ENCODE measurements around the gene CCND1.

CCND1 gene

DNA sequence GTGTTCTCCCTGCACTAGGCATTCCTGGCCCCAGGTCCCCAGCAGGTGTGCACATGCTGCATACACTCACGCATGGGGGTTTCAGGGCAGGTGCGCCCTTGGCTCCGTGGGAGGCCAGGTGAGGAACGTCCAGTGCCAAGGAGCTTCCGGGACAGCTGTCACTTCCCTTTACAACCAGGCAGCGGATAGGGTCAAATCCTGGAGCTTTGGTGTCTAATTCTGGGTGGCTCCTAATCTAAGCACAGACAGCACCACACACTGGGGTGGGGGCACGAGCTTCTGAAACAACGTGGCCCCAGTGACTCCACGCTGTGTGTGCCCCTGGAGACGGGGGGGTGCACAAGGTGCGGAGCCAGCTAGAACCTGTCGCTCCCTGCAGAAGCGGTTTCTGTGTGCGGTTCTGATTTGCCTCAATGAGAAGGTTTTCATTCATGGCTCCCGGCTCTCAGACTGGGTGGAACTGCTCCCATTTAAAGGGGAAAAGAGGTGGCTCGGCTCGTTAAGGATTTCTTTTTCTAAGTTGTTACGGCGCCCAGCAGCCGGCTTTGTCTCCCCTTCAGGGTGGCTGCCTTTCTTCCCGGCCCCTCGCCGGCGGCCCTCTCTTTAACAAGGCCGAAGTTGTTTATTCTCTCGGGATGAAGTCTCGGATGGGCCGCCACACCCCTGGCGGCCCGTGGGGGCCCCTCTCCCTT lies 5.0 kb downstream of the CCND1 start:
- TF ChIP-seq, protein P1, sequence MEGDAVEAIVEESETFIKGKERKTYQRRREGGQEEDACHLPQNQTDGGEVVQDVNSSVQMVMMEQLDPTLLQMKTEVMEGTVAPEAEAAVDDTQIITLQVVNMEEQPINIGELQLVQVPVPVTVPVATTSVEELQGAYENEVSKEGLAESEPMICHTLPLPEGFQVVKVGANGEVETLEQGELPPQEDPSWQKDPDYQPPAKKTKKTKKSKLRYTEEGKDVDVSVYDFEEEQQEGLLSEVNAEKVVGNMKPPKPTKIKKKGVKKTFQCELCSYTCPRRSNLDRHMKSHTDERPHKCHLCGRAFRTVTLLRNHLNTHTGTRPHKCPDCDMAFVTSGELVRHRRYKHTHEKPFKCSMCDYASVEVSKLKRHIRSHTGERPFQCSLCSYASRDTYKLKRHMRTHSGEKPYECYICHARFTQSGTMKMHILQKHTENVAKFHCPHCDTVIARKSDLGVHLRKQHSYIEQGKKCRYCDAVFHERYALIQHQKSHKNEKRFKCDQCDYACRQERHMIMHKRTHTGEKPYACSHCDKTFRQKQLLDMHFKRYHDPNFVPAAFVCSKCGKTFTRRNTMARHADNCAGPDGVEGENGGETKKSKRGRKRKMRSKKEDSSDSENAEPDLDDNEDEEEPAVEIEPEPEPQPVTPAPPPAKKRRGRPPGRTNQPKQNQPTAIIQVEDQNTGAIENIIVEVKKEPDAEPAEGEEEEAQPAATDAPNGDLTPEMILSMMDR (IDR thresholded peaks at IDR 0.05; ENCODE audit: low read depth, low read length, missing control alignments) = no peak
- no peak for DNase-seq (ENCODE audit: low read depth)

DNA sequence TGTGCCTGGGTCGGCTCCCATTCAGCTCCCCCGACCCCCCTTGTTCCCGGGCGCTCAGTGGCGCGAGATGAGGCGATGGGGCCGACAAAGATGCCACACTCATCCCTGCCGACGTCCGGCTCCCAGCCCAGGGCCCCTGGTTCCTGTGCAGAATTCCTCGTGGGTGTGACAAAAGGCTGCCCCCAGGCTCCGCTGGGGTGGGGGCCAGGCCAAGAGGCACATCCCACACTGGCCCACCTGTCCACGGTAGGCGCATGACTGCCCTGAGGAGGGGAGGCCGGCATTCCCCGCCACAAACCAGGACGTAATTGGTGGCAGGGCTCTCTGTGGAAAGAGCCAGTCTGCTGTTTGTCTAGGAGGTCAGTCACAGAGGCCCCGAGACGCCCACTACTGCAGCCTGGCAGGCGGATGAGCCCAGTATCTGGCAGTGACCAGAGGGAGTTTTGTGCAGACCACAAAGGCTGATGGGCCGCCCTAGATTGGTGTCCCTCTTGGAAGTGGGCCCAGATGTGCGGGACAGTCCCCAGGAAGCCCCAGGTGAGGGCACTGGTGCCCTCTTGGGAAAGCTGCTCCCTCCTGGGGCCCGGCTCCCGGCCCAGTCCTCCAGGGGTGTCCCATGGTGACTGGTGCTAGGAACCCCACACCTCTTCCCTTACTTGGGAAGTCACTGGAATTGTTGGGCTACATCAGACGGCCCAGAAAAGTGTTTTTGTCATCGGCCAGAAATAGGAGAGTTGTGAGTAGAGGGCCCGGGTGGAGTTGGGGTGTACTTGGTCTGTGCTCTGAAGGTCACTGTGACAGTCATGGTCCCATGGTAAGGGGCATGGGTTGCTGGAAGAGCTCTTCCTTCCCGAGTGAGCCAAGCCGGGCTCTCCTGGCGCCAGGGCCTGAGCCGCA lies 5.8 kb downstream of the CCND1 start:
- TF ChIP-seq, protein P1 (IDR thresholded peaks at IDR 0.05; ENCODE audit: low read depth, low read length, missing control alignments) = no peak
- no peak overlapping the region for H3K4me3 ChIP-seq (ENCODE audit: low read depth, low read length)
- no peak for DNase-seq (ENCODE audit: low read depth)

More for the DNA sequence above, 5.0 kb downstream of the CCND1 start:
- H3K4me3 ChIP-seq (ENCODE audit: low read depth, low read length) = no peak overlapping the region

DNA sequence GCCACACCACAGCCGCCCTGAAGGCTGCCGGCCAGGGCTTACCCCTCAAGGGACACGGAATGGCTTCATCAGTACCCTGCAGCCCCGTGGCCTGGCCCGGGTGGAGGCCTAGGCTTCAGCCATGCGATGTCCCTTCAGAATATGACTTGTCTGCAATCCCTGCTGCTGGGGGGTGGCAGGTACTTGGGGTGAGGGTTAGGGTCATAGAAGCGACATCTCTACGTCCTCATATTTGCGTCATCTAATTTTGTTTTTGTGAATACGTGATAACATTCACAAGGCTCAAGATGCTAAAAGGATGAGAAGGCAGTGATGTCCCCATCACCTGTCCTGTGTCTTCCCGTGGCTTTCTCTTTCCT lies 6.4 kb downstream of the CCND1 start:
- H3K4me3 ChIP-seq (ENCODE audit: low read depth, low read length) = no peak overlapping the region
- DNase-seq (ENCODE audit: low read depth) = no peak
- TF ChIP-seq, protein P1 (IDR thresholded peaks at IDR 0.05; ENCODE audit: low read depth, low read length, missing control alignments) = no peak

DNA sequence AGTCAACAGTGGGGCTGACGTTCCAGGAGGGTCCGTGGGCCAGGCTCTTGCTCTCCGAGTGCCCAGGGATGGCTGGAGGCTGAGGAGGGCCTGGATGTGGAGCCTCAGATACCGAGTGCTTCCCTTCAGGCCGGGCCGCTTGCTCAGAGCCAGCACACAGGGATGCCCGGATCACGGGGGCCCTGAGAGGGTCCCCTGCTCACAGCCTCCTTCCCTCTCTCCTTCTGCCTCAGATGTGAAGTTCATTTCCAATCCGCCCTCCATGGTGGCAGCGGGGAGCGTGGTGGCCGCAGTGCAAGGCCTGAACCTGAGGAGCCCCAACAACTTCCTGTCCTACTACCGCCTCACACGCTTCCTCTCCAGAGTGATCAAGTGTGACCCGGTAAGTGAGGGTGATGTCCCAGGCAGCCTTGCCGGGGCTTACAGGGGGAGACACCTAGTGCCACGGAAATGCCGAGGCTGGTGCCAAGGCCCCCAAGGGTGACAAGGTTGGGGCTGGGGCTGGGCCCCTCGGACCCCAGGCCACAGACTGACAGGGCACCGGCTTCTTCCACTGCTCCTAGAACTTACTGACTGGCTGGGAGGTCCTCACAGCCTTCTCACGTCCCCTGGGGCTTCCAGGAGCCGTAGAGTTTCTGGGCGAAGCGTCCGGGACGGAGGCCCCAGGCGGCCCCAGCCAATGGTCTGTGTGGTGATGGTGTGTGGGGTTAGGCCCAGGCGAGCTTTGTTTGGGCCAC lies 7.0 kb downstream of the CCND1 start:
- no peak for DNase-seq (ENCODE audit: low read depth)
- H3K4me3 ChIP-seq (ENCODE audit: low read depth, low read length) = no peak overlapping the region
- TF ChIP-seq, protein P1 (IDR thresholded peaks at IDR 0.05; ENCODE audit: low read depth, low read length, missing control alignments) = no peak

DNA sequence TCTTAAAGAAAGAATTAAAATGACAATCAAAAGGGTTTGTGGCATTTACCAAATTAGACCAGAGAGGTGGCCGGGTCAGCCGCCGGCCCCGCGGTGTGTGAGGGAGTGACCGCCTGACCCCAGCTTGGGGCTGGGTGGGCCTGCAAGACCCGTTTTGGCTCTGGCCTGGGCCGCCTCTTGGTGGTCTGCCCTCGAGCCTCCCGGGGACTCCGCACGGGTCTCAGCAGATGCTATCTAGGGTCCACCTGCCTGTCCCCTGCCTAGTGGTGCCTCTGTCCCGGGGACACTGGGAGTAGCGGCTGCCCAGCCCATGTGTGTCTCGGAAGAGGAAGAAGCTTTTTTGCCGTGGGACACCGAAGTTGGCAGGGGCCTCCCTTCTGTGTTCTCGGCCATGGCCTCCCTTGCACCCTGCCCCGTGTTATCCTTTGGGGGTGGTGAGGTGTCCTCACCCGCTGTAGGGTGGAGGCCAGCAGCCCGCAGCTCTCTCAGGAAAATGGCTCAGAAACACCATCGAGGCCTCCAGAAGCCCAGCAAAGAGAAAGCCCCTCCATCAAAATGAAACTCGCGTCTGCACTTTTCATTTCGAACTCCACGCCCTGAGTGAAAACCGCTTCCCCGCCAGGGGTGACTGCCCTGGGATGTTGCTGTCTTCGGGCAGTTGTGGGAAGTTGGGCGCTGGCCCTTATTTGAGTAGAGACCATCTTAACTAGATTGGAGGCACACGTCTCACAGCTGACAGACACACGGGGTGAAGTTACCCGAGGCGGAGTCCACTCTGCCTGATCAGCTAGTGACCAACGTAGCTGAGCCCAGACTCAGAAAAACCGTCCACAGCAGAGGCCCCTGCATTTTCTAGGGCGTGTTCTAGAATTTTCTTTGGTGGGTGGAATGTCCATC lies 8.0 kb downstream of the CCND1 start:
- no peak for DNase-seq (ENCODE audit: low read depth)
- TF ChIP-seq, protein P1 (IDR thresholded peaks at IDR 0.05; ENCODE audit: low read depth, low read length, missing control alignments) = no peak
- H3K4me3 ChIP-seq (ENCODE audit: low read depth, low read length) = no peak overlapping the region

DNA sequence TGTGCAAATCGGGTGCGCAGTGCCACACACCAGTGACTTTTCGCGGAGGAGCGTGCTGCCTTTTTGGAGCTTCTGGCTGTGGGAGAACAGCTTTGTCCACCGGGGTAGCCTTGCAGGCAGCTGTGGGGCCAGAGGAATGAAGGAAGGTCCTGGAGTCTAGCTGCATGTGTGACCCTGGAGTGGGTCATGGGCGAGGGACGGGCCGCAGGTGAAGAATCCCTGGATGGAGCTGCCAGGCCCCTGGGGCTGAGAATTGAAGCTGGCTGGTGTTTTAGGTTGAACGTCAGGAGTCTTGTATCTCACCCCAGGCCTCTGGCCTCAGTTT lies 8.6 kb downstream of the CCND1 start:
- no peak for DNase-seq (ENCODE audit: low read depth)
- TF ChIP-seq, protein P1 (IDR thresholded peaks at IDR 0.05; ENCODE audit: low read depth, low read length, missing control alignments) = no peak
- no peak overlapping the region for H3K4me3 ChIP-seq (ENCODE audit: low read depth, low read length)

Data from GM12864 (cell line).